Hepatocyte (in vitro differentiated cells): Measurements from ENCODE around the gene RXRA. TPM values are rescaled to one million over a fixed set of nuclear protein-coding genes. Genes with fewer than 3 reads are reported as not detected.

Experiments
- DNase-seq: peaks from one replicate; pipeline ENCODE4 v3.0.0-alpha.2; 2016; ENCODE audit warnings: low spot score
- H2AFZ ChIP-seq: fragments of 200-600 bp; sonication (generic); 2 replicates; pipeline ENCODE4 v1.6.0; 2016; ENCODE audit warnings: antibody characterized with exemption, mild to moderate bottlenecking
- H3K27ac ChIP-seq: fragments of 200-600 bp; sonication (generic); 2 replicates; pipeline ENCODE4 v1.5.1; 2016; ENCODE audit warnings: mild to moderate bottlenecking
- H3K27me3 ChIP-seq: fragments of 200-600 bp; sonication (generic); 2 replicates; pipeline ENCODE4 v1.6.1; 2016
- H3K36me3 ChIP-seq: fragments of 200-600 bp; sonication (generic); replicated peaks from 2 replicates; pipeline ENCODE4 v1.5.1; 2016; ENCODE audit warnings: low read depth; ENCODE audit not compliant: insufficient read depth
- H3K4me1 ChIP-seq: fragments of 200-600 bp; sonication (generic); 2 replicates; pipeline ENCODE4 v1.5.1; 2016; ENCODE audit warnings: mild to moderate bottlenecking, moderate library complexity; ENCODE audit not compliant: insufficient read depth
- H3K4me2 ChIP-seq: fragments of 200-600 bp; sonication (generic); 2 replicates; pipeline ENCODE4 v1.6.0; 2016
- H3K4me3 ChIP-seq: fragments of 200-600 bp; sonication (generic); 2 replicates; pipeline ENCODE4 v1.5.1; 2016; ENCODE audit warnings: mild to moderate bottlenecking
- H3K79me2 ChIP-seq: fragments of 200-600 bp; sonication (generic); 2 replicates; pipeline ENCODE4 v1.6.0; 2017; ENCODE audit warnings: mild to moderate bottlenecking
- H3K9me2 ChIP-seq: fragments of 200-600 bp; sonication (generic); replicated peaks from 2 replicates; pipeline ENCODE4 v1.6.0; 2017; ENCODE audit warnings: mild to moderate bottlenecking; ENCODE audit not compliant: insufficient read depth
- H3K9me3 ChIP-seq: fragments of 200-600 bp; sonication (generic); 2 replicates; pipeline ENCODE4 v1.5.1; 2016; ENCODE audit warnings: low read depth, mild to moderate bottlenecking
- H4K20me1 ChIP-seq: fragments of 200-600 bp; sonication (generic); 2 replicates; pipeline ENCODE4 v1.6.0; 2016; ENCODE audit warnings: mild to moderate bottlenecking; ENCODE audit not compliant: insufficient read depth, poor library complexity, severe bottlenecking
- CTCF ChIP-seq: fragments of 200-600 bp; sonication (generic); IDR thresholded peaks from 2 replicates; pipeline ENCODE4 v1.5.1; 2016; ENCODE audit warnings: antibody characterized with exemption, mild to moderate bottlenecking; ENCODE audit not compliant: poor library complexity
- EZH2 ChIP-seq: fragments of 200-600 bp; sonication (generic); IDR thresholded peaks from 2 replicates; pipeline ENCODE4 v1.6.1; 2016; ENCODE audit warnings: antibody characterized with exemption, mild to moderate bottlenecking, borderline replicate concordance
- EZH2phosphoT487 ChIP-seq: fragments of 200-600 bp; sonication (generic); IDR thresholded peaks from one replicate; pipeline ENCODE4 v1.6.1; 2018; ENCODE audit warnings: antibody characterized with exemption, mild to moderate bottlenecking, low read depth, moderate library complexity; ENCODE audit not compliant: unreplicated experiment, severe bottlenecking
- WGBS: methylation state at CpG from one replicate; pipeline ENCODE4 v1.1.6; 2016; ENCODE audit warnings: low lambda C conversion rate; ENCODE audit errors: missing lambda C conversion rate; 5-methylcytosine and 5-hydroxymethylcytosine counted together
- polyA plus RNA-seq: library from polyadenylated mRNA; unstranded; fragments of >200 nt; fragmentation: Nextera tagmentation; extraction: Ambion mirVana; gene quantifications from 2 replicates; pipeline ENCODE4 v1.2.1, GENCODE V29; 2016
- total RNA-seq: library from RNA; depleted of rRNA; stranded (reverse); fragments of >200 nt; gene quantifications from 2 replicates; pipeline ENCODE4 v1.2.3, GENCODE V29; 2014

Gene RXRA
- total and polyA plus RNA-seq, 2 experiments from 2014 or later = 35.9 to 41.6 TPM

- DNase-seq = no peak
Measured at GRCh38 chr9:134337469-134337868, 11.2 kb downstream of the RXRA start.

GRCh38 chr9:134338394-134339182 is 12.3 kb downstream of the RXRA start:
- Histone ChIP-seq H3K9me3 (no peaks in the 10 kb centered on the region), H3K4me3 (no peak overlapping the region), H3K4me2 (peak overlapping the region; percentile 41), H2AFZ (no peak overlapping the region), H3K79me2 (peaks cover 100% of the 10 kb centered on the region), H3K9me2 (no peaks in the 10 kb centered on the region), H4K20me1 (peaks cover 100% of the 10 kb centered on the region), H3K27me3 (no peaks in the 10 kb centered on the region), H3K36me3 (no peaks in the 10 kb centered on the region), H3K4me1 (peaks cover 52% of the 10 kb centered on the region), H3K27ac (no peak overlapping the region)
- DNase-seq = no peak
- WGBS = 63% methylated on average over 26 of the region's 27 CpGs
- TF ChIP-seq EZH2 (no peak), EZH2phosphoT487 (no peak), CTCF (no peak)

More at GRCh38 chr9:134337469-134337868, 11.2 kb downstream of the RXRA start:
- 91% methylated on average over 13 of the region's 13 CpGs for WGBS
- Histone ChIP-seq H3K4me2 (no peak overlapping the region), H3K79me2 (peaks cover 99% of the 10 kb centered on the region), H3K27me3 (no peaks in the 10 kb centered on the region), H3K4me3 (no peak overlapping the region), H2AFZ (no peak overlapping the region), H4K20me1 (peaks cover 100% of the 10 kb centered on the region), H3K9me2 (no peaks in the 10 kb centered on the region), H3K9me3 (no peaks in the 10 kb centered on the region), H3K36me3 (no peaks in the 10 kb centered on the region), H3K27ac (no peak overlapping the region), H3K4me1 (peaks cover 62% of the 10 kb centered on the region)
- TF ChIP-seq EZH2 = no peak
- no peak for TF ChIP-seq CTCF
- TF ChIP-seq EZH2phosphoT487 = no peak

GRCh38 chr9:134339183-134339806 is 13.0 kb downstream of the RXRA start:
- Histone ChIP-seq H3K27ac (no peak overlapping the region), H3K36me3 (no peaks in the 10 kb centered on the region), H3K4me3 (no peak overlapping the region), H3K4me1 (peaks cover 46% of the 10 kb centered on the region), H2AFZ (no peak overlapping the region), H3K4me2 (peak overlapping the region; percentile 41), H3K79me2 (peaks cover 100% of the 10 kb centered on the region), H4K20me1 (peaks cover 100% of the 10 kb centered on the region), H3K27me3 (no peaks in the 10 kb centered on the region), H3K9me2 (no peaks in the 10 kb centered on the region), H3K9me3 (no peaks in the 10 kb centered on the region)
- 80% methylated on average over 17 of the region's 17 CpGs for WGBS
- no peak for DNase-seq
- TF ChIP-seq EZH2 = no peak
- no peak for TF ChIP-seq EZH2phosphoT487
- no peak for TF ChIP-seq CTCF
